Vagina (tissue), 2 donors: ENCODE results near the gene MYH7B.

ENCODE experiments used
- POLR2A ChIP-seq, 2 donors: fragments of 450-650 bp; IDR thresholded peaks; one replicate each; pipeline ENCODE4 v1.6.1; 2017; ENCODE audit warnings: antibody characterized with exemption in 2 of 2, mild to moderate bottlenecking in 2 of 2, moderate library complexity in 2 of 2
- TF ChIP-seq, protein P1 (sequence below), 3 experiments: fragments of 450-650 bp in 2 of 3; fragments of 200-600 bp in 1 of 3; sonication (generic) in 1 of 3; IDR thresholded peaks; one replicate each; pipeline ENCODE4 v1.5.1; 2017 to 2019; ENCODE audit warnings: antibody characterized with exemption in 3 of 3, mild to moderate bottlenecking in 2 of 3, moderate library complexity in 2 of 3

DNA sequence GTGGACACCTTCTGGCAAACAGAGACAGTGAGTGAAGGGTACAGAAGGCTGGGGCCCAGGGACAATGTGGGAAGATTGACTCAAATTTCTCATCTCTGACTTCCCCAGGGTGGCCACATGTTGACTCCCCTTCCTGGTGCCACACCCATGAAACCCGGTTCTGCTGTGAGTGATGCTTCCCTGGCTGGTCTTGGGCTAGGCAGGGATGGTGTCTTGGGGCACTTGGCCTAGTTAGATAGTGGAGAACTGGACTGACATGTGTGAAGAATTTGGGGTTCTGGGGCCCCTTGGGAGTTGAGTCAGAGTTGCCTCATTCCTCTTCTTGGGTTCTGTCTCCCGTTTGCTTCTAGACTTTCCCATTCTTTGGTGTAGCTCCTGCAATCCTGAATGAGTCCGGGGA is 34.2 kb upstream of the MYH7B start:
- TF ChIP-seq, protein P1, sequence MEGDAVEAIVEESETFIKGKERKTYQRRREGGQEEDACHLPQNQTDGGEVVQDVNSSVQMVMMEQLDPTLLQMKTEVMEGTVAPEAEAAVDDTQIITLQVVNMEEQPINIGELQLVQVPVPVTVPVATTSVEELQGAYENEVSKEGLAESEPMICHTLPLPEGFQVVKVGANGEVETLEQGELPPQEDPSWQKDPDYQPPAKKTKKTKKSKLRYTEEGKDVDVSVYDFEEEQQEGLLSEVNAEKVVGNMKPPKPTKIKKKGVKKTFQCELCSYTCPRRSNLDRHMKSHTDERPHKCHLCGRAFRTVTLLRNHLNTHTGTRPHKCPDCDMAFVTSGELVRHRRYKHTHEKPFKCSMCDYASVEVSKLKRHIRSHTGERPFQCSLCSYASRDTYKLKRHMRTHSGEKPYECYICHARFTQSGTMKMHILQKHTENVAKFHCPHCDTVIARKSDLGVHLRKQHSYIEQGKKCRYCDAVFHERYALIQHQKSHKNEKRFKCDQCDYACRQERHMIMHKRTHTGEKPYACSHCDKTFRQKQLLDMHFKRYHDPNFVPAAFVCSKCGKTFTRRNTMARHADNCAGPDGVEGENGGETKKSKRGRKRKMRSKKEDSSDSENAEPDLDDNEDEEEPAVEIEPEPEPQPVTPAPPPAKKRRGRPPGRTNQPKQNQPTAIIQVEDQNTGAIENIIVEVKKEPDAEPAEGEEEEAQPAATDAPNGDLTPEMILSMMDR (IDR thresholded peaks at IDR 0.05) = no peak
- TF ChIP-seq POLR2A (IDR thresholded peaks at IDR 0.05) = no peak
